WTC11 (cell line): ENCODE data around the gene RDH12.

Experiments used
- ETV6 ChIP-seq: sonication (generic); formaldehyde crosslinking; IDR thresholded peaks from 2 replicates; pipeline ENCODE4 v1.8.1; 2022; ENCODE audit warnings: mild to moderate bottlenecking, missing genetic modification reagents
- IRF2 ChIP-seq: sonication (generic); formaldehyde crosslinking; IDR thresholded peaks from 2 replicates; pipeline ENCODE4 v1.8.0; 2022; ENCODE audit warnings: low read depth, missing genetic modification reagents, borderline replicate concordance
- SMAD3 ChIP-seq: sonication (generic); formaldehyde crosslinking; IDR thresholded peaks from 2 replicates; pipeline ENCODE4 v1.8.0; 2022; ENCODE audit warnings: missing genetic modification reagents, mild to moderate bottlenecking, borderline replicate concordance
- TCF7 ChIP-seq: sonication (generic); formaldehyde crosslinking; IDR thresholded peaks from 2 replicates; pipeline ENCODE4 v1.8.0; 2022; ENCODE audit warnings: mild to moderate bottlenecking, low read depth, missing genetic modification reagents, moderate library complexity
- TEAD1 ChIP-seq: sonication (generic); formaldehyde crosslinking; IDR thresholded peaks from 2 replicates; pipeline ENCODE4 v1.8.0; 2022; ENCODE audit warnings: mild to moderate bottlenecking, missing genetic modification reagents
- ZNF121 ChIP-seq: sonication (generic); formaldehyde crosslinking; IDR thresholded peaks from 2 replicates; pipeline ENCODE4 v1.8.0; 2023; ENCODE audit warnings: missing genetic modification reagents
- TF ChIP-seq, protein P1 (sequence below): fragments of 200-600 bp; IDR thresholded peaks from 2 replicates; pipeline ENCODE4 v1.8.0; 2022; ENCODE audit warnings: antibody characterized with exemption
- TF ChIP-seq, protein P2 (sequence below): sonication (generic); formaldehyde crosslinking; conservative IDR thresholded peaks from 2 replicates; pipeline ENCODE4 v1.8.1; 2022; ENCODE audit warnings: mild to moderate bottlenecking, missing genetic modification reagents
- TF ChIP-seq, protein P3 (sequence below): sonication (generic); formaldehyde crosslinking; IDR thresholded peaks from 2 replicates; pipeline ENCODE4 v1.8.1; 2023; ENCODE audit warnings: mild to moderate bottlenecking, missing genetic modification reagents
- TF ChIP-seq, protein P4 (sequence below): fragments of 250-450 bp; sonication (Bioruptor Pico); IDR thresholded peaks from 2 replicates; pipeline ENCODE4 v1.9.0; 2021; ENCODE audit warnings: mild to moderate bottlenecking

DNA sequence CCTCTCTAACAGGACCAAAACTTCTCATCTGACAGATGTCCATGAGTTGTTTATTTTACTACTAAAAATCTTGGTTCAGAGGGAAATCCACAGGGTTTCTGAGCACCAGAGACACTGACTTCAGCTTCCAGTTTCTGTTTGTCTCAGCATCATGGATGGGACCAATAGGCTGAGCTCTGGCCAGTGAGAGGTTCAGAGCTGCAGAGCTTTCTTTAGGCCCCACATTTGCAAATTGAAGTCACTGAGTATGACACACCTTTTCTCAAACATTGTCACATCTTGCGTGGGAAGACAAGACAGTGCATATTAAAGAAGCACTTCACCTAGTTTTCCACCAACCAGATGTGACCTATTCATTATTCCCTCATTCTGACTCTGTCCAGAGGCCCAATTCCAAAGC is 45.2 kb downstream of the RDH12 start:
- TF ChIP-seq, protein P1, sequence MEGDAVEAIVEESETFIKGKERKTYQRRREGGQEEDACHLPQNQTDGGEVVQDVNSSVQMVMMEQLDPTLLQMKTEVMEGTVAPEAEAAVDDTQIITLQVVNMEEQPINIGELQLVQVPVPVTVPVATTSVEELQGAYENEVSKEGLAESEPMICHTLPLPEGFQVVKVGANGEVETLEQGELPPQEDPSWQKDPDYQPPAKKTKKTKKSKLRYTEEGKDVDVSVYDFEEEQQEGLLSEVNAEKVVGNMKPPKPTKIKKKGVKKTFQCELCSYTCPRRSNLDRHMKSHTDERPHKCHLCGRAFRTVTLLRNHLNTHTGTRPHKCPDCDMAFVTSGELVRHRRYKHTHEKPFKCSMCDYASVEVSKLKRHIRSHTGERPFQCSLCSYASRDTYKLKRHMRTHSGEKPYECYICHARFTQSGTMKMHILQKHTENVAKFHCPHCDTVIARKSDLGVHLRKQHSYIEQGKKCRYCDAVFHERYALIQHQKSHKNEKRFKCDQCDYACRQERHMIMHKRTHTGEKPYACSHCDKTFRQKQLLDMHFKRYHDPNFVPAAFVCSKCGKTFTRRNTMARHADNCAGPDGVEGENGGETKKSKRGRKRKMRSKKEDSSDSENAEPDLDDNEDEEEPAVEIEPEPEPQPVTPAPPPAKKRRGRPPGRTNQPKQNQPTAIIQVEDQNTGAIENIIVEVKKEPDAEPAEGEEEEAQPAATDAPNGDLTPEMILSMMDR = no peak
- TF ChIP-seq, protein P2, sequence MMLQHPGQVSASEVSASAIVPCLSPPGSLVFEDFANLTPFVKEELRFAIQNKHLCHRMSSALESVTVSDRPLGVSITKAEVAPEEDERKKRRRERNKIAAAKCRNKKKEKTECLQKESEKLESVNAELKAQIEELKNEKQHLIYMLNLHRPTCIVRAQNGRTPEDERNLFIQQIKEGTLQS (CRISPR knock-in tag) = no peak
- TF ChIP-seq IRF2 (no peak), TCF7 (CRISPR knock-in tag) (no peak), SMAD3 (CRISPR knock-in tag) (no peak), TEAD1 (CRISPR knock-in tag) (no peak), ETV6 (CRISPR knock-in tag) (no peak), ZNF121 (no peak)
- TF ChIP-seq, protein P3, sequence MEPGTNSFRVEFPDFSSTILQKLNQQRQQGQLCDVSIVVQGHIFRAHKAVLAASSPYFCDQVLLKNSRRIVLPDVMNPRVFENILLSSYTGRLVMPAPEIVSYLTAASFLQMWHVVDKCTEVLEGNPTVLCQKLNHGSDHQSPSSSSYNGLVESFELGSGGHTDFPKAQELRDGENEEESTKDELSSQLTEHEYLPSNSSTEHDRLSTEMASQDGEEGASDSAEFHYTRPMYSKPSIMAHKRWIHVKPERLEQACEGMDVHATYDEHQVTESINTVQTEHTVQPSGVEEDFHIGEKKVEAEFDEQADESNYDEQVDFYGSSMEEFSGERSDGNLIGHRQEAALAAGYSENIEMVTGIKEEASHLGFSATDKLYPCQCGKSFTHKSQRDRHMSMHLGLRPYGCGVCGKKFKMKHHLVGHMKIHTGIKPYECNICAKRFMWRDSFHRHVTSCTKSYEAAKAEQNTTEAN (CRISPR knock-in tag) = no peak
- TF ChIP-seq, protein P4, sequence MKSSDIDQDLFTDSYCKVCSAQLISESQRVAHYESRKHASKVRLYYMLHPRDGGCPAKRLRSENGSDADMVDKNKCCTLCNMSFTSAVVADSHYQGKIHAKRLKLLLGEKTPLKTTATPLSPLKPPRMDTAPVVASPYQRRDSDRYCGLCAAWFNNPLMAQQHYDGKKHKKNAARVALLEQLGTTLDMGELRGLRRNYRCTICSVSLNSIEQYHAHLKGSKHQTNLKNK (CRISPR knock-in tag) = no peak
